SW480 (cell line): ENCODE measurements around the gene TRIM66.

Experiments
- DNase-seq: peaks from one replicate; pipeline ENCODE4 v3.0.0-alpha.2; 2016; ENCODE audit warnings: low spot score

TRIM66 gene

GRCh38 chr11:8654503-8654902 is 28.0 kb downstream of the TRIM66 start:
- no peak for DNase-seq

DNA sequence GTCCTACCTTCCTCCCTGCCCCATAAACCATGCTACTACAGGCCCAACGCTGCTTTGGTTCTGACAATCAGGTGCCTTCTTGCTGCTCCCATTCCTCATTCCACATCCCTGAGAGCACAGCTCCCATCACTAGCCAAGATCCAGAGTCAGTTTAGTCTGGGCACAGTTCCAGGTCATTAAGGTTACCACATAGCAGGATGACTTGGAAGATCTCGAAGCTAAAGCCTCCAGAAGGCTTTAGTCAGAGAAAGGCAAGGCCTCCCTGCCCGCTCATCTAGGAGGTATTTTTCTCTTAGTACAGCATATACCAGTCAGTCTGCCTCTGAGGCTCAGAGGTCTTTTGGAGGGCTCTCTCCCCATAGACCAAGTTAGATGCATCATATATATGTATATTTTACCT is 30.3 kb downstream of the TRIM66 start:
- no peak for DNase-seq

DNA sequence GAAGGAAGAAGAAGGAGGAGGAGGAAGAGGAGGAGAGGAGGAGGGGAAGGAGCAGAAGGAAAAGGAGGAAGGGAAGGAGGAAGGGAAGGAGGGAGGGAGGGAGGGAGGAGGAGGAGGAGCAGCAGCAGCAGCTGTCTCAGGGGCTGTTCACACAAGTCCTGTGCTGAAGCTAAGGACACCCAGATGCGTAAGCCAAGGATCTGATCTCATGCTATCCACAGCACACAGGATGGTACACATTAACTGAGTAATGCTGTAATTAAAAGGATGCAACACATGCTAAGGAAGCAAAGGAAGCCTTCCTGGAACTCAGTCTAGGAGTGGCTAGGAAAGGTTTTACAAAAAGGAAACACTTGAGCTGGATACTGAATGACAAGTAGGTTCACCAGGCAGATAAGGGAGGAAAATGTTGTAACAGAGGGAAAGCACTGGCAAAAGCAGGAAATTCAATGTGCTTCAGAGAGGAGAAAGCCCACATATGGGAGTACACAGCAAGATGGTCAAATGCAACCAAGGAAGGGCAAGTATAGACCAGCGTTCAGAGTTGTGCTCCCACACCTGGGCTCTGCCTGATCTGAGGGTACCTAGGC is 32.0 kb downstream of the TRIM66 start:
- DNase-seq, result no peak

DNA sequence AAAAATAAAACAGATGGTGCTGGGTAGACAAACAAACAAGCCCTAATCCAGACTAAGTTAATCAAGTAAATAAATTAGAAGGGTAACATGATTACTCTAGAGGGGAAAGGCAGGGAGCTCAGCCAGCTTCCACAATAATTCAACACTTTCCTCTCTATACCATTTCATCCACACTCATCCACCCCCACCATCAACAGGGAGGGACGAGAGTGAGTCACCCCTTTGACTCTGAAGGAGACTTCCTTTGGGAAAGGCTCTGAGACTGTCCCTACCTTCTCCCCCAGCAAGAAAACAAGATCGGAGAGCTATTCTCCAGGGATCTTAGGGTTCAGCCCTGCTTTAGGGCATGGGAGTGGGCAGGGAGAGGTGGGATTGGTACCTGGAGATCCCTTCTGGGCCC is 33.1 kb downstream of the TRIM66 start:
- no peak for DNase-seq

DNA sequence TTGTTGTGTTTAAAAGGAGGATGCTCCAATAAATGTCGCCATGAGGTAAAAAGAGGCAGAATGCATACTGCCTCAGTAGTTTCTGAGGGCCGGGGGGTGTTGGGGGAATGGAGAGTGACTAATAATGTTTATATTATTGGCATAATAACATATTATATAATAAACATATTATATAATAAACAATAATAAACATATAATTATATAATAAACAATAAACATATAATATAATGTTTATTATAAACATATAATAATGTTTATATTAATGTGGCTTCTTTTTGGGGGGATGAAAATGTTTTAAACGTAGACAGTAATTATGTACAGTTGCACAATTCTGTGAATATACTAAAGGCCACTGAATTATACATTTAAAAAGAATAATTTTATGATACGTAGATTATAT is 35.6 kb downstream of the TRIM66 start:
- no peak for DNase-seq

DNA sequence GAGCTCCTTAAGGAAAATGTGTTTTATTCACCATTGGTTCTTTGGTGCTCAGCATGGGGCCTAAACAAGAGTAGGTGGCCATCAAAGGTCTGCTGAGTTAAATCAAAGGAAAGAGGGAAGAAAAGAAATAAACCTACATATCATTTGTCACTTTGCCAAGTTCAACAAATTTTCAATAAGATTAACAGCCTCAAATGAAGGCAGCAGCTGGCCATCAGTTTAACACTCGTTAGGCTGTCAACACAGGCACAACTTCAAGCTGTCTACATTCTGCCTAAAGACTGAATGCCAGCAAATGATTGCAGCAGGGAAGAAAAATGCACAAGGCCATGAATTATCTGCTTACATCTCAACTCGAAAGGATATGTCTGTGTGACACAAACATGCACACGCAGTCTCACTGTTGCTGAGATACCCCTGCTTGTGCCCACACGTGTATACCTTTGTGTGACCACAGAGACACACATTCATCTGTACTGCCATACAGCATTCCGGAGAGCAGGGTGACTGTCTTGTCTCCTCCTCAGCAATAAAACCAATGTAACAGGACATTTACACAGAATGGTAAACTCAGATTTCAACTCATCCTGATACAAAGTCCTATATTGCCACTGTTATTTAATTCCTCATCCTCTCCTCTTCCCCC is 40.1 kb downstream of the TRIM66 start:
- no peak for DNase-seq

- no peak for DNase-seq
Measured at GRCh38 chr11:8641332-8641731, 41.1 kb downstream of the TRIM66 start.

DNA sequence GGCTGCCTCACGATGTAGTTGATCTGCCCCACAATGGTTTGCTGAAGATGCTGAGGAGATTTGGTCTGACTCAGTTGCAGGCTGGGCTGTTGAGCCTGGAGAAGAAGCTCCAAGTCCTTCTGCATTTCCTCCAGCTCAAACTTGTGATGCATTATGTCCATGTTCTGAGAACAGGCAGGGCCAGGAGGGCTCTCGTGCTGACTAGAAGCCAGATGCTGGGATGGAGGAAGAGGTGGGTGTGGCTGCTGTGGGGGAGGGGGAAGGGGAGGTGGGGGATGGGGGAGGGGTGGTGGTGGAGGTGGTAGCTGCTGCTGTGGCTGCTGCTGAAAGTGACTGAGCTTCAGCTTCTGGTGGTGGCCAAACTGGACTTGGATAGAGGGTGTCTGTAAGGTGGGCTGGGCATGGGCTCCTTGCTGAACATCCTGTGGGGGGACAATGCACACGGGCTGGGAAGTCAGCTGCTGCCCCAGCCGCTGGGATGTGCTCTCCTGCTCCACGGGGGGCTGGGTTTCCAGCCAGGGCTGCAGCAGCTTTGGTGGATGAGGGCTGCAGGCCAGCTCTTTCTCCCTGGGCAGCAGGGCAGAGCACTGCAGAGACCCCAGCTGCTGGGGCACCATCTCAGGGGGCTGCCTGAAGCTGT is 42.1 kb downstream of the TRIM66 start:
- no peak for DNase-seq

- no peak for DNase-seq
Measured at GRCh38 chr11:8639655-8640054, 42.8 kb downstream of the TRIM66 start.

- DNase-seq, result no peak
Measured at GRCh38 chr11:8638300-8638699, 44.2 kb downstream of the TRIM66 start.

DNA sequence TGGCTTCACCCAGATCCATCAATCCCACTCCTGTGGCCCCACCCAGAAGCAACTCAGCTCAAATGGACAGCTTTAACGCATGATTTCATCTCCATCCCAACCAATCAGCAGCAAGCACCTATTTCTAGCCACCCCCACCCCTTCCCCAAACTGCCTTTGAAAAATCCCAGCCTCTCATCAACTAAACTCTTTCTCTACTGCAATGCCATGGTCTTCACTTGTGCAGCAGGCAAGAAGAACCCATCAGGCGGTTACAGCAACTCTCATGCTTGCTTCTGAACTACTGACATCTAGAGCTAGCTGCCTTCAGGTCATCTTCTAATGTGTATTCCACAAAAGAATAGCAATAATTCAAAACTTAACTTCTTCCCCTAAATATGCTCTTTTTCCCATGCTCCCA is 46.3 kb downstream of the TRIM66 start:
- DNase-seq, result no peak

DNA sequence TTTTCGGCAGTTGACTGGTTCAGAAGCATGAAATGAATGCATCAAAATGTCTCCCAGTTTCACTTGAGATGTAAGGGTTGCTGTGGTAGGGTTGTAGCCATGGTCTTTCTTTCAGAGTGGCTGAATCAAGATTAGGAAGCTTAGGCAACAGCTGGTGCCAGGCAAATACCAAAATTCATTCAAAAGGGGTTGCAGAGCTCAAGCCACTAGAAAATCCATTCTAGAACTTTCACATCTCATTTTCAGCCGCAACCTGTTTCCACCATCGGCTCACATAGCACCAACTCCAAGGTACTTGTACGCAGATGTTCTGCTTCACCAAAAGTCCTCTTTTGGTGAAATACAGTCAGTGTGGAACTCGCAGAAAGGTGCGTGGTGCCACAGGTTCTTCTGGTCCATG is 48.0 kb downstream of the TRIM66 start:
- no peak for DNase-seq

GRCh38 chr11:8631395-8632118 is 50.9 kb downstream of the TRIM66 start:
- no peak for DNase-seq

- no peak for DNase-seq
Measured at GRCh38 chr11:8624698-8625097, 57.8 kb downstream of the TRIM66 start.

DNA sequence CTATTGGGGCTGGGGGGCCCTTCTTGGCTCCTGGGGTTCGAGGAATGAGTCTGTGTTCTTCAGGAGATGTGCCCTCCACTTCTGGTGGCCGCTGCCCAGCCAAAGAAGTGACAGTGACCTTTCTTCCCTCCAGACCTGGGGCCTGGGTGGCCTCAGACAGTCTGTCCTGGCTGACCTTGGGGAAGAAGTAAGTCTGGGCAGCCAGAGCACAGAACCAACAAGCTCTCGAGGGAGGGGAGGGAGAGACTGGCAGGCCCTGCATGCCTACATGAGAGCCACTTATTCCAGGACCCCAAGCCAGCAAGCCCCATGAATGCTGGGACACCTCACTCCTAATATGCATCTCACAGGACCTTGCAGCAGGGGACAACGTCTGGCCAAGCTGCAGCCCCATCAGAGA is 61.3 kb downstream of the TRIM66 start:
- DNase-seq, result no peak

- no peak for DNase-seq
Measured at GRCh38 chr11:8617063-8617462, 65.4 kb downstream of the TRIM66 start.

DNA sequence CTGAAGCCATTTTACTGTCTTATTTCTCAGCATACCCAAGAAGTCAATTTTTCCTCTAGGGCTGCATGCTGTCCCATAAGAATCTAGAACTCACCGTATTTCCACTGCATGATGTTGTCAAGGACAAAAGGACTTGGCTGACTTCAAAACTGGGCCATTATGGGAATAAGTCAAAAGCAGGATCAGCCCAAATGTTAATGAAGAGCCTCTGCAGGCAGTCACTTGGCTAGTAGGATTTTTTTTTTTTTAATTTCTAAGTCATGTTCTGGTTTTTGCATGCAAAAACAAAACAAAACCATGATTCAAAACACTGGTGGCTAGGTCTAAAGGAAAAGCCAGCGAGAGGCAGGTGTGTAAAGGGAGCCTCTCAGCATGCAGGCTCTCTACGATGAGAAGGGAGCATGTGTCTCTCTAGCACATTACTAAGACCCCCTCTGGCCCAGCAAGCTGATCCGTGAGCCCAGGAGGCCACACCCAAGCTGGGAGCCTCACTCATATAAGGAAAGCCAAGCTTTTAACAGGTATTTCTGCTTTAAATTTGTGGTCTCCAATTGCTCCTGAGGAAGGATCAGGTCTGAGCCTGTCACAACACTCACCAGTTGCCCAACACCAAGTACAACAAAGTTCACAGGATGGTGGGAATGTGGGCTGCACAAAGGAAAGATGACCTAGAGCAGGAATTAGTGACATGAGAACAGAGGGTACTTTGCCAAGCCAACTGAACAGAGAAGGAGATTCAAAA is 67.0 kb downstream of the TRIM66 start:
- no peak for DNase-seq

GRCh38 chr11:8614497-8614896 is 68.0 kb downstream of the TRIM66 start:
- no peak for DNase-seq

DNA sequence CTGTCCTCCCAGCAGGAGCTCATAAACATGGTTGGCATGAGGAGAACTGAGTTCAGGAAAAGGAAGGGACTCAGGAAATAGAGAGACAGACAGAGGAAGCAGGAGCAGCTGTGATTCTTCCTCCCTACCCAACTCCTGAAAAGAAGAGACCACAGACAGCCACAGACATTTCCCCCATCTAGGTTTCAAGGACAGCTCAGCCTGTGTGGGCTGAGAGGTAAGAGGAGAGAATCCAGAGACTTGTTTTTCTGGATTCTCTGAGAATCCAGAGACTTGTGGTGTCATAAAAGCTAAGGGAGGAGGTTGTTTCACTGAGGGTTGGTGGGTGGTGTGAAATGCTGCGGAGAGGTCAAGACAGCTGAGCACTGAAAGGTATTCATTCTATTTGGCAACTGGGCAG is 69.4 kb downstream of the TRIM66 start:
- no peak for DNase-seq

- no peak for DNase-seq
Measured at GRCh38 chr11:8612522-8612921, 69.9 kb downstream of the TRIM66 start.

DNA sequence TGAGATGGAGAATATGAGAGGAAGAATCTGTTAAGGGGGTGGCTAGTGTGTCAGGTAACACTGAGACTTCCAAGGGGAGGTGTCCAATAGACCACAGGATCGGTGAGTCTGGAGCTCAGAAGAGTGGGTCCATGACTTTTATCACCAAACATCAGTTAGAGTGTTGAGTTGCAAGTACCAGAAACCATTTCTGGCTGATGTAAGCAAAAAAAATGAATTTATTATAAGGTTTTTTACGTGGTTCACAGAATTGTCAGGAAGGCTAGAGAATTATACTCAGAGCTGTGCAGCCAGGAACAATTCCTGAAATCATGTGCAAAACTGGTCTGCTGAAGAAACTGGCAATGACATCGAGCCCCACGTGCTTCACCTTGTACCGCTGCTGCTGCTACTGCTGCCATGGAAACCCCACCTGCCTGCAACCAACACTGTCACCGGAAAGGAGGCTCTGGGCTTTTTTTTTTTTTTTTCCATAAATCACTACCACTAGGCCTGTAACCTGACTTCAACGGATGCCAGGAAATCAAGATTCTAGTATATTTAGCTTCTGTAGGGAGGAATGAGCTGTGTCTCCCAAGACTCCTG is 71.8 kb downstream of the TRIM66 start:
- no peak for DNase-seq

GRCh38 chr11:8608652-8609051 is 73.8 kb downstream of the TRIM66 start:
- DNase-seq, result no peak
